Fibroblast of lung (primary cell): Measurements from ENCODE around the gene DOCK7. TPM values are rescaled to one million over a fixed set of nuclear protein-coding genes. Genes with fewer than 3 reads are reported as not detected.
A peak's percentile ranks its signal among the peaks of the same experiment; 100 is the strongest.

ENCODE experiments used
- DNase-seq, 2 donors: peaks; one replicate each; pipeline versions ENCODE4 v3.0.0 to v3.0.0-alpha.2; 2010; ENCODE audit warnings: low read depth in 2 of 2
- H2AFZ ChIP-seq: 2 replicates; pipeline ENCODE4 v1.5.1; 2012; ENCODE audit warnings: low read length, control low read depth, inconsistent platforms
- H3K27ac ChIP-seq: 2 replicates; pipeline ENCODE4 v1.5.1; 2011; ENCODE audit warnings: low read length, control low read depth; ENCODE audit not compliant: insufficient read depth
- H3K27me3 ChIP-seq: 2 replicates; pipeline ENCODE4 v1.5.1; 2011; ENCODE audit warnings: mild to moderate bottlenecking, low read length; ENCODE audit not compliant: control insufficient read depth, insufficient read depth
- H3K36me3 ChIP-seq: 2 replicates; pipeline ENCODE4 v1.5.1; 2011; ENCODE audit warnings: low read length; ENCODE audit not compliant: control insufficient read depth, insufficient read depth
- H3K4me1 ChIP-seq: 2 replicates; pipeline ENCODE4 v1.5.1; 2011; ENCODE audit warnings: low read length; ENCODE audit not compliant: control insufficient read depth, insufficient read depth; ENCODE audit errors: extremely low read depth
- H3K4me2 ChIP-seq: 2 replicates; pipeline ENCODE4 v1.5.1; 2011; ENCODE audit warnings: low read length, control low read depth; ENCODE audit not compliant: insufficient read depth; ENCODE audit errors: extremely low read depth
- H3K4me3 ChIP-seq, 4 experiments: fragments of 200-600 bp in 1 of 4; sonication (generic) in 1 of 4; replicated peaks in 1 of 4; 2 replicates each; pipeline ENCODE4 v1.5.1; 2011 to 2016; ENCODE audit warnings: low read length in 4 of 4, low read depth in 3 of 4, mild to moderate bottlenecking in 3 of 4, control low read depth in 2 of 4, inconsistent platforms in 1 of 4, mixed read lengths in 1 of 4; ENCODE audit not compliant: insufficient read depth in 1 of 4; ENCODE audit errors: control extremely low read depth in 1 of 4
- H3K79me2 ChIP-seq: 2 replicates; pipeline ENCODE4 v1.5.1; 2012; ENCODE audit warnings: mild to moderate bottlenecking, low read length, inconsistent platforms; ENCODE audit not compliant: control insufficient read depth, insufficient read depth
- H3K9ac ChIP-seq: 2 replicates; pipeline ENCODE4 v1.5.1; 2011; ENCODE audit warnings: mild to moderate bottlenecking, low read length, control low read depth; ENCODE audit not compliant: insufficient read depth
- H3K9me3 ChIP-seq: 2 replicates; pipeline ENCODE4 v1.5.1; 2012; ENCODE audit warnings: low read depth, low read length; ENCODE audit not compliant: control insufficient read depth, insufficient read depth
- H4K20me1 ChIP-seq: 2 replicates; pipeline ENCODE4 v1.5.1; 2011; ENCODE audit warnings: low read length; ENCODE audit not compliant: control insufficient read depth, insufficient read depth; ENCODE audit errors: extremely low read depth
- CTCF ChIP-seq, 2 donors: IDR thresholded peaks in 1 of 2; conservative IDR thresholded peaks in 1 of 2; 1 replicate in 1 of 2; 2 replicates in 1 of 2; pipeline ENCODE4 v1.5.1; 2011 to 2012; ENCODE audit warnings: low read length in 2 of 2, control low read depth in 1 of 2, inconsistent platforms in 1 of 2, low read depth in 1 of 2, mild to moderate bottlenecking in 1 of 2
- EZH2 ChIP-seq: IDR thresholded peaks from 2 replicates; pipeline ENCODE4 v1.5.1; 2012; ENCODE audit warnings: low read length, control low read depth, mild to moderate bottlenecking; ENCODE audit errors: missing control alignments
- polyA plus RNA-seq, 2 donors: library from polyadenylated mRNA; depleted of rRNA in 1 of 2; stranded (reverse) in 1 of 2; unstranded in 1 of 2; fragments of >200 nt; gene quantifications; 2 replicates each; pipeline ENCODE4 v1.2.1, GENCODE V29; 2011 to 2012; ENCODE audit warnings: missing spikeins in 1 of 2
- total RNA-seq: library from RNA; depleted of rRNA; stranded (reverse); fragments of >200 nt; gene quantifications from 2 replicates; pipeline ENCODE4 v1.2.1, GENCODE V29; 2014

The DOCK7 gene
- total and polyA plus RNA-seq, 2 donors (not counting 1 experiment from before 2014, with no cell fraction given): 66.5 to 153 TPM

DNA sequence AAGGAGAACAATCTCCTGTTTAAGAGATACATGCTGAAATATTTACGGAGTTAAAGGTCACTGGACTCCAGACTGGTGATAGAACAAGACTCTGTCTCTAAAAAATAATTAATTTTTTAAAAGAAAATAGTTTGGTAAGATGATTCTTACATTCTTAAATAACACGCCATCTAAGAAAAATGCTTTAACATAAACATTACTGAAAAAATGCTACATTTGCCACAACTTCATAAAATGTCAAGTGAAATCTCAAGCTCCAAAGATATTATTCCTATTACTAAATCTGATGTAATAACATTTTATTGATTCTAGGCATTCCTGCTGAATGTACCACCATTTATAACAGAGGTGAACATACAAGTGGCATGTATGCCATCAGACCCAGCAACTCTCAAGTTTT, 86.7 kb downstream of the DOCK7 start:
- Histone ChIP-seq H3K27ac (no peak overlapping the region), H3K79me2 (no peaks in the 10 kb centered on the region), H3K4me2 (no peak overlapping the region), H4K20me1 (no peaks in the 10 kb centered on the region), H3K4me1 (no peaks in the 10 kb centered on the region), H3K36me3 (no peaks in the 10 kb centered on the region), H3K9me3 (no peaks in the 10 kb centered on the region), H3K4me3 (no peak overlapping the region), H2AFZ (no peak overlapping the region), H3K9ac (no peak overlapping the region), H3K27me3 (no peaks in the 10 kb centered on the region)
- no peak for TF ChIP-seq CTCF (conservative IDR thresholded peaks at IDR 0.05 in 1 of 2, IDR thresholded peaks at IDR 0.05 in 1 of 2; ENCODE audit: low read depth in 1 of 2, low read length in 2 of 2)
- no peak for TF ChIP-seq EZH2
- DNase-seq: peak; percentile 30 to 49

- TF ChIP-seq CTCF (conservative IDR thresholded peaks at IDR 0.05 in 1 of 2, IDR thresholded peaks at IDR 0.05 in 1 of 2; ENCODE audit: low read depth in 1 of 2, low read length in 2 of 2) (no peak), EZH2 (no peak)
- Histone ChIP-seq H3K79me2 (no peaks in the 10 kb centered on the region), H4K20me1 (no peaks in the 10 kb centered on the region), H3K9ac (no peak overlapping the region), H3K4me1 (no peaks in the 10 kb centered on the region), H2AFZ (no peak overlapping the region), H3K27ac (no peak overlapping the region), H3K9me3 (no peaks in the 10 kb centered on the region), H3K4me3 (no peak overlapping the region), H3K36me3 (no peaks in the 10 kb centered on the region), H3K27me3 (no peaks in the 10 kb centered on the region), H3K4me2 (no peak overlapping the region)
- DNase-seq: peak; percentile 35 to 36
Observed at GRCh38 chr1:62599044-62599443, 89.1 kb downstream of the DOCK7 start.

DNA sequence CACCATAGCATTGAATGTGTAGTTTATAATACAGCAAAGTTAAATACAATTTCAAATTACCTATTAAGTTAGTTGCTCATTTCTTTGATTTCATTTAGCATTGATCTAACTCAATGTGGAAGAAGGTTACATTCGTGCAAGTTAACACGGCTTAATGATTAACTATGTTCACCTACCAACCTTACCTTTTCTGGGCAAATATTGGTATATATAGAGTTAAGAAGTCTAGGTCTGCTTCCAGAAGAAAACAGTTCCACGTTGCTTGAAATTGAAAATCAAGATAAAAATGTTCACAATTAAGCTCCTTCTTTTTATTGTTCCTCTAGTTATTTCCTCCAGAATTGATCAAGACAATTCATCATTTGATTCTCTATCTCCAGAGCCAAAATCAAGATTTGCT, 90.9 kb downstream of the DOCK7 start, which contains the start of gene ANGPTL3:
Gene ANGPTL3, plus strand, starts transcription at position 240 of the 400 bp plus-strand sequence. Its CDS starts 47 bp downstream, at position 287.
- H3K36me3 ChIP-seq: no peaks in the 10 kb centered on the region
- H3K4me1 ChIP-seq: no peaks in the 10 kb centered on the region
- H3K4me3 ChIP-seq: no peak within 1 kb of the TSS
- H4K20me1 ChIP-seq: no peaks in the 10 kb centered on the region
- no peak within 1 kb of the TSS for H3K27ac ChIP-seq
- H3K9ac ChIP-seq: no peak within 1 kb of the TSS
- no peak within 1 kb of the TSS for H3K4me2 ChIP-seq
- no peaks in the 10 kb centered on the region for H3K9me3 ChIP-seq
- TF ChIP-seq EZH2 (no peak), CTCF (conservative IDR thresholded peaks at IDR 0.05 in 1 of 2, IDR thresholded peaks at IDR 0.05 in 1 of 2; ENCODE audit: low read depth in 1 of 2, low read length in 2 of 2) (no peak)
- no peak for DNase-seq
- no peaks in the 10 kb centered on the region for H3K79me2 ChIP-seq
- H3K27me3 ChIP-seq: no peaks in the 10 kb centered on the region
- H2AFZ ChIP-seq: no peak within 1 kb of the TSS
